Esophagus squamous epithelium (tissue), 4 donors: ENCODE data around the gene TAS2R14.

Source experiments
- CTCF ChIP-seq, 6 experiments: fragments of 450-650 bp in 4 of 6; fragments of 200-600 bp in 2 of 6; sonication (generic) in 2 of 6; IDR thresholded peaks; one replicate each; pipeline ENCODE4 v1.5.1; 2016 to 2019; ENCODE audit warnings: antibody characterized with exemption in 6 of 6, mild to moderate bottlenecking in 4 of 6, moderate library complexity in 4 of 6
- POLR2A ChIP-seq, 4 donors: fragments of 450-650 bp; IDR thresholded peaks; one replicate each; pipeline ENCODE4 v1.6.1; 2017; ENCODE audit warnings: antibody characterized with exemption in 4 of 4, mild to moderate bottlenecking in 4 of 4, moderate library complexity in 3 of 4

DNA sequence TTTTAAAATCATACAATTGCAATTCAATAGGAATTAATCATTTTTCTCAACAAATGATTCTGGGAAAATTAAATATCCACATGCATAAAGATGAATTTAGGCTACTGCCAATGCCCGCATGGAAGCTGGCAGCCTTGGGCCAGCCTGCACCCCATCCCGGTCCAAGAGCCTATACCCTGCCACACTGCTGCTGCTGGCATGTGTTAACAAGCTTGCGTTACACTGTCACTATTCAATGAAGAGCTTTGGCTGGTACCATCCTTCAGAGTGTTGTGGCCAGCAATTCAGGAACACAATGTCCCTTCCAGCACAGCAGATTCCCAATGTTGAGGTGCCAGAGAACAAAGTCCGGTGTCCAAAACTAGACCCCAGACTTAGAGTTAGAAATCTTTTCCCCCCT is 13.6 kb upstream of the TAS2R14 start:
- no peak for TF ChIP-seq CTCF (IDR thresholded peaks at IDR 0.05)
- no peak for TF ChIP-seq POLR2A (IDR thresholded peaks at IDR 0.05)
